ENCODE measurements around the gene IRF2BP2. TPM values are rescaled to one million over a fixed set of nuclear protein-coding genes. Genes with fewer than 3 reads are reported as not detected.
A peak's percentile ranks its signal among the peaks of the same experiment; 100 is the strongest.

IRF2BP2 gene
- total RNA-seq, 1 experiment from 2014 or later = 78.8 TPM

GRCh38 chr1:234619794-234620247 is 9.8 kb upstream of the IRF2BP2 start:
- no peak for DNase-seq
- intact Hi-C loops (cut with micrococcal nuclease) = loop anchor here (10.0 kb wide), 1 partner anchor 75 kb away; no protein-coding TSS in a partner anchor
- Histone ChIP-seq H3K9me3 (ENCODE audit: low read length) (no peaks in the 10 kb centered on the region), H3K27me3 (ENCODE audit: low read length) (no peaks in the 10 kb centered on the region), H3K4me3 (ENCODE audit: low read length) (no peak overlapping the region), H3K4me2 (ENCODE audit: low read length) (no peak overlapping the region), H3K9ac (ENCODE audit: low read length) (no peak overlapping the region), H4K20me1 (ENCODE audit: low read length) (no peaks in the 10 kb centered on the region), H3K36me3 (ENCODE audit: low read depth, low read length) (no peaks in the 10 kb centered on the region), H3K9me2 (replicated peaks; ENCODE audit: low read length) (no peaks in the 10 kb centered on the region), H3K27ac (ENCODE audit: low read length) (no peak overlapping the region), H2AFZ (ENCODE audit: low read length) (no peak overlapping the region), H3K4me1 (ENCODE audit: insufficient read depth, low read length) (peaks cover 18% of the 10 kb centered on the region), H3F3A (ENCODE audit: low read length, unreplicated experiment) (no peaks in the 10 kb centered on the region), H3K79me2 (ENCODE audit: low read length) (no peaks in the 10 kb centered on the region)
- CTCF ChIA-PET = no interaction called here
- no peak for ATAC-seq
- no TSS peak for BruUV-seq (replicated peaks)
- TF ChIP-seq, protein P1, sequence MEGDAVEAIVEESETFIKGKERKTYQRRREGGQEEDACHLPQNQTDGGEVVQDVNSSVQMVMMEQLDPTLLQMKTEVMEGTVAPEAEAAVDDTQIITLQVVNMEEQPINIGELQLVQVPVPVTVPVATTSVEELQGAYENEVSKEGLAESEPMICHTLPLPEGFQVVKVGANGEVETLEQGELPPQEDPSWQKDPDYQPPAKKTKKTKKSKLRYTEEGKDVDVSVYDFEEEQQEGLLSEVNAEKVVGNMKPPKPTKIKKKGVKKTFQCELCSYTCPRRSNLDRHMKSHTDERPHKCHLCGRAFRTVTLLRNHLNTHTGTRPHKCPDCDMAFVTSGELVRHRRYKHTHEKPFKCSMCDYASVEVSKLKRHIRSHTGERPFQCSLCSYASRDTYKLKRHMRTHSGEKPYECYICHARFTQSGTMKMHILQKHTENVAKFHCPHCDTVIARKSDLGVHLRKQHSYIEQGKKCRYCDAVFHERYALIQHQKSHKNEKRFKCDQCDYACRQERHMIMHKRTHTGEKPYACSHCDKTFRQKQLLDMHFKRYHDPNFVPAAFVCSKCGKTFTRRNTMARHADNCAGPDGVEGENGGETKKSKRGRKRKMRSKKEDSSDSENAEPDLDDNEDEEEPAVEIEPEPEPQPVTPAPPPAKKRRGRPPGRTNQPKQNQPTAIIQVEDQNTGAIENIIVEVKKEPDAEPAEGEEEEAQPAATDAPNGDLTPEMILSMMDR (conservative IDR thresholded peaks at IDR 0.05; ENCODE audit: low read depth, low read length) = no peak
- TF ChIP-seq EZH2phosphoT487 (IDR thresholded peaks at IDR 0.05; ENCODE audit: borderline replicate concordance, low read length) (no peak), EZH2 (IDR thresholded peaks at IDR 0.05; ENCODE audit: low read length, unreplicated experiment) (no peak)
- POLR2A ChIA-PET (ENCODE audit: unreplicated experiment) = interaction anchor here (0.5 kb wide), 1 partner anchor 541 kb away, joined by 3 read pairs; the partner anchor contains the start of gene RBM34

DNA sequence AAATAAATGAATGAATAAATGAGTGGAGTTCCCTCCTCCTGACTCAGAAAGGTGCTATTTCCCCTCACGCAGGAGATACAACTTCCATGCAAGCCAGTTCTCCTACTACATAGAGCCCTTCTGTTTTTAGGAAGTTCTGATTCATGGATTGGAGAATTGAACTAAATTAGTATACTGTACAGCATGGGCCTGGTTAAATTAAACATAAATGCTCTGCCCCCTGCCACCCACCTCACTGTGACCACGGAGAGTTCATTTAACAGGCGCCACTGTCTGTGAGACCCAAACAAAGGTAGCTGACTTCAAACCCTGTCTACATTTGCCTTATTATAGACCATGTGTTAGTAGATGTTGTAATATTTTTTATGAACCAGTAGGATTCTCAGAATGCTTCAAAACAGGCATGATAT is 9.1 kb upstream of the IRF2BP2 start:
- no peaks in the 10 kb centered on the region for H3K9me3 ChIP-seq (ENCODE audit: low read length)
- 0 out of 2 replicates have a peak overlapping the region, but pooled peaks have one; percentile 30 for H2AFZ ChIP-seq (ENCODE audit: low read length)
- ATAC-seq = peak; percentile 37; the same call in 1 of the 2 replicates
- DNase-seq = no peak
- no peak overlapping the region for H3K9ac ChIP-seq (ENCODE audit: low read length)
- no peaks in the 10 kb centered on the region for H3K9me2 ChIP-seq (replicated peaks; ENCODE audit: low read length)
- H3K4me1 ChIP-seq (ENCODE audit: insufficient read depth, low read length) = peaks cover 23% of the 10 kb centered on the region
- no peak overlapping the region for H3K4me2 ChIP-seq (ENCODE audit: low read length)
- H3K79me2 ChIP-seq (ENCODE audit: low read length) = no peaks in the 10 kb centered on the region
- no peaks in the 10 kb centered on the region for H3F3A ChIP-seq (ENCODE audit: low read length, unreplicated experiment)
- H4K20me1 ChIP-seq (ENCODE audit: low read length) = no peaks in the 10 kb centered on the region
- H3K4me3 ChIP-seq (ENCODE audit: low read length) = no peak overlapping the region
- intact Hi-C loops (cut with micrococcal nuclease) = loop anchor here (10.0 kb wide), 1 partner anchor 76 kb away; no protein-coding TSS in a partner anchor
- POLR2A ChIA-PET (ENCODE audit: unreplicated experiment) = interaction anchor here (0.6 kb wide), 1 partner anchor 307 kb away, joined by 3 read pairs; no protein-coding TSS in a partner anchor
- H3K27ac ChIP-seq (ENCODE audit: low read length) = no peak overlapping the region
- no peaks in the 10 kb centered on the region for H3K27me3 ChIP-seq (ENCODE audit: low read length)
- TF ChIP-seq, protein P1 (conservative IDR thresholded peaks at IDR 0.05; ENCODE audit: low read depth, low read length) = no peak
- TF ChIP-seq EZH2phosphoT487 (IDR thresholded peaks at IDR 0.05; ENCODE audit: borderline replicate concordance, low read length) (no peak), EZH2 (IDR thresholded peaks at IDR 0.05; ENCODE audit: low read length, unreplicated experiment) (no peak)
- BruUV-seq (replicated peaks) = no TSS peak
- no peaks in the 10 kb centered on the region for H3K36me3 ChIP-seq (ENCODE audit: low read depth, low read length)
- CTCF ChIA-PET = no interaction called here

DNA sequence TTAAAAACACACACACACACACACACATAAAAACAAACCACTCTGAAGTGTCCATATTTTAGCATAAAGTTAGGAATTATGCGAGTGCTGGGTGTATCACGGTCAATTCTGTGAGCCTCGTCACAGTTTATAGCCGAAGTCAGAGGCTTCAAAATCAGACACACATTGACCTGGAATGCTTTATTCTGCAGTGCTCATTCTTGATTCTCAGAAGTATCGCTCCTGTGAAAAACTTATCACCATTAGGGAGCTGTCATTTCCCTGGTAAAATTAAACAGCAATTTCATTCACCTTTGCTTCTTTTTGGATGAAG is 8.7 kb upstream of the IRF2BP2 start:
- no TSS peak for BruUV-seq (replicated peaks)
- no peaks in the 10 kb centered on the region for H3K36me3 ChIP-seq (ENCODE audit: low read depth, low read length)
- H3K9me3 ChIP-seq (ENCODE audit: low read length) = no peaks in the 10 kb centered on the region
- intact Hi-C loops (cut with micrococcal nuclease) = loop anchor here (10.0 kb wide), 1 partner anchor 76 kb away; no protein-coding TSS in a partner anchor
- no peaks in the 10 kb centered on the region for H3F3A ChIP-seq (ENCODE audit: low read length, unreplicated experiment)
- TF ChIP-seq, protein P1 (conservative IDR thresholded peaks at IDR 0.05; ENCODE audit: low read depth, low read length) = no peak
- CTCF ChIA-PET = no interaction called here
- H3K4me1 ChIP-seq (ENCODE audit: insufficient read depth, low read length) = peaks cover 27% of the 10 kb centered on the region
- H4K20me1 ChIP-seq (ENCODE audit: low read length) = no peaks in the 10 kb centered on the region
- ATAC-seq = no peak
- no peak overlapping the region for H3K27ac ChIP-seq (ENCODE audit: low read length)
- H3K9me2 ChIP-seq (replicated peaks; ENCODE audit: low read length) = no peaks in the 10 kb centered on the region
- no peak overlapping the region for H3K4me3 ChIP-seq (ENCODE audit: low read length)
- no peak overlapping the region for H2AFZ ChIP-seq (ENCODE audit: low read length)
- H3K9ac ChIP-seq (ENCODE audit: low read length) = no peak overlapping the region
- H3K4me2 ChIP-seq (ENCODE audit: low read length) = no peak overlapping the region
- no peak for DNase-seq
- no peaks in the 10 kb centered on the region for H3K27me3 ChIP-seq (ENCODE audit: low read length)
- POLR2A ChIA-PET (ENCODE audit: unreplicated experiment) = interaction anchor here (0.6 to 0.7 kb wide), 2 partner anchors 10 to 307 kb away, joined by 3 read pairs; no protein-coding TSS in a partner anchor
- no peaks in the 10 kb centered on the region for H3K79me2 ChIP-seq (ENCODE audit: low read length)

Data from PC-3 (cell line).